H9 (cell line): ENCODE measurements around the gene TENT5C. TPM values are rescaled to one million over a fixed set of nuclear protein-coding genes. Genes with fewer than 3 reads are reported as not detected.
A peak's percentile ranks its signal among the peaks of the same experiment; 100 is the strongest.

Experiments
- DNase-seq: peaks from one replicate; pipeline ENCODE4 v3.0.0-alpha.2; 2017
- H2AFZ ChIP-seq: one replicate; pipeline ENCODE4 v1.6.1; 2013; ENCODE audit warnings: mild to moderate bottlenecking, low read length, control low read depth, moderate library complexity
- H2AK5ac ChIP-seq: 2 replicates; pipeline ENCODE4 v1.6.1; 2013; ENCODE audit warnings: low read length, control low read depth, mixed read lengths; ENCODE audit not compliant: insufficient read length
- H2BK120ac ChIP-seq: one replicate; pipeline ENCODE4 v1.6.1; 2013; ENCODE audit warnings: low read depth, mild to moderate bottlenecking, low read length, control low read depth, inconsistent platforms; ENCODE audit not compliant: poor library complexity, severe bottlenecking
- H2BK12ac ChIP-seq: 2 replicates; pipeline ENCODE4 v1.6.1; 2013; ENCODE audit warnings: low read length, control low read depth, mixed read lengths, low read depth; ENCODE audit not compliant: insufficient read length
- H2BK15ac ChIP-seq: 2 replicates; pipeline ENCODE4 v1.6.1; 2013; ENCODE audit warnings: low read depth, low read length, control low read depth
- H2BK20ac ChIP-seq: one replicate; pipeline ENCODE4 v1.6.1; 2013; ENCODE audit warnings: low read depth, mild to moderate bottlenecking, low read length, control low read depth, inconsistent platforms; ENCODE audit not compliant: poor library complexity, severe bottlenecking
- H2BK5ac ChIP-seq: 2 replicates; pipeline ENCODE4 v1.6.1; 2013; ENCODE audit warnings: low read length, control low read depth, mixed read lengths; ENCODE audit not compliant: insufficient read length
- H3K14ac ChIP-seq: 2 replicates; pipeline ENCODE4 v1.6.1; 2013; ENCODE audit warnings: low read length, control low read depth; ENCODE audit not compliant: insufficient read depth
- H3K18ac ChIP-seq: 2 replicates; pipeline ENCODE4 v1.6.1; 2013; ENCODE audit warnings: low read depth, mild to moderate bottlenecking, mixed read lengths, low read length, control low read depth; ENCODE audit not compliant: insufficient read length
- H3K23ac ChIP-seq: 2 replicates; pipeline ENCODE4 v1.6.1; 2013; ENCODE audit warnings: low read length, control low read depth, mixed read lengths, low read depth; ENCODE audit not compliant: insufficient read length
- H3K23me2 ChIP-seq: 2 replicates; pipeline ENCODE4 v1.6.1; 2013; ENCODE audit warnings: low read depth, mild to moderate bottlenecking, mixed read lengths, low read length, control low read depth; ENCODE audit not compliant: insufficient read length, poor library complexity, severe bottlenecking
- H3K27ac ChIP-seq: 2 replicates; pipeline ENCODE4 v1.5.1; 2013; ENCODE audit warnings: low read length, control low read depth, mixed read lengths, low read depth; ENCODE audit not compliant: insufficient read length
- H3K27me3 ChIP-seq: 2 replicates; pipeline ENCODE4 v1.6.1; 2013; ENCODE audit warnings: low read length, control low read depth, inconsistent platforms; ENCODE audit not compliant: insufficient read depth
- H3K4ac ChIP-seq: 2 replicates; pipeline ENCODE4 v1.6.1; 2013; ENCODE audit warnings: low read depth, mild to moderate bottlenecking, control low read depth, inconsistent platforms, low read length, moderate library complexity
- H3K4me1 ChIP-seq: 2 replicates; pipeline ENCODE4 v1.6.1; 2013; ENCODE audit warnings: low read length, control low read depth, inconsistent platforms; ENCODE audit not compliant: insufficient read depth
- H3K4me2 ChIP-seq: 2 replicates; pipeline ENCODE4 v1.6.1; 2013; ENCODE audit warnings: low read length, control low read depth, mixed read lengths; ENCODE audit not compliant: insufficient read length, insufficient read depth
- H3K56ac ChIP-seq: 2 replicates; pipeline ENCODE4 v1.6.1; 2013; ENCODE audit warnings: low read depth, mild to moderate bottlenecking, mixed read lengths, low read length, control low read depth; ENCODE audit not compliant: insufficient read length
- H3K79me1 ChIP-seq: 2 replicates; pipeline ENCODE4 v1.6.1; 2013; ENCODE audit warnings: low read depth, mild to moderate bottlenecking, moderate library complexity, low read length, control low read depth, inconsistent platforms; ENCODE audit not compliant: insufficient read depth, poor library complexity, severe bottlenecking
- H3K79me2 ChIP-seq: 2 replicates; pipeline ENCODE4 v1.6.1; 2013; ENCODE audit warnings: low read length, control low read depth, inconsistent platforms; ENCODE audit not compliant: insufficient read depth
- H3K9ac ChIP-seq: 2 replicates; pipeline ENCODE4 v1.6.1; 2013; ENCODE audit warnings: low read length, control low read depth, mixed read lengths; ENCODE audit not compliant: insufficient read length; ENCODE audit errors: extremely low read depth
- H3K9me3 ChIP-seq: one replicate; pipeline ENCODE4 v1.6.1; 2013; ENCODE audit warnings: low read depth, low read length, inconsistent platforms; ENCODE audit not compliant: control insufficient read depth
- H3T11ph ChIP-seq: one replicate; pipeline ENCODE4 v1.6.1; 2013; ENCODE audit warnings: mild to moderate bottlenecking, low read length, control low read depth, inconsistent platforms
- H4K20me1 ChIP-seq: one replicate; pipeline ENCODE4 v1.6.1; 2013; ENCODE audit not compliant: control insufficient read depth, insufficient read length, insufficient read depth
- H4K5ac ChIP-seq: 2 replicates; pipeline ENCODE4 v1.6.1; 2013; ENCODE audit warnings: low read depth, mild to moderate bottlenecking, mixed read lengths, low read length, control low read depth; ENCODE audit not compliant: insufficient read length
- H4K8ac ChIP-seq: replicated peaks from 2 replicates; pipeline ENCODE4 v1.6.1; 2013; ENCODE audit warnings: low read length, control low read depth, mixed read lengths, low read depth; ENCODE audit not compliant: insufficient read length
- H4K91ac ChIP-seq: 2 replicates; pipeline ENCODE4 v1.6.1; 2013; ENCODE audit warnings: low read depth, mild to moderate bottlenecking, moderate library complexity, mixed read lengths, low read length, control low read depth; ENCODE audit not compliant: insufficient read length
- H3K27ac Mint-ChIP-seq, 3 experiments: 2 replicates in 2 of 3; 3 replicates in 1 of 3; pipeline ENCODE4 v1.8.0; 2020 to 2021; ENCODE audit warnings: mixed read lengths in 3 of 3, mild to moderate bottlenecking in 1 of 3, moderate library complexity in 1 of 3
- H3K27me3 Mint-ChIP-seq: 2 replicates; pipeline ENCODE4 v1.8.0; 2021; ENCODE audit warnings: low read depth, mild to moderate bottlenecking, moderate library complexity, mixed read lengths
- H3K36me3 Mint-ChIP-seq, 3 experiments: 2 replicates in 2 of 3; 3 replicates in 1 of 3; pipeline ENCODE4 v1.8.0; 2020 to 2021; ENCODE audit warnings: low read depth in 3 of 3, mixed read lengths in 3 of 3; ENCODE audit not compliant: insufficient read depth in 1 of 3
- H3K4me1 Mint-ChIP-seq, 2 experiments: 2 replicates each; pipeline ENCODE4 v1.8.0; 2020; ENCODE audit warnings: mixed read lengths in 2 of 2
- H3K4me3 Mint-ChIP-seq, 2 experiments: 2 replicates in 1 of 2; 3 replicates in 1 of 2; pipeline ENCODE4 v1.8.0; 2020 to 2021; ENCODE audit warnings: mild to moderate bottlenecking in 2 of 2, mixed read lengths in 2 of 2, moderate library complexity in 1 of 2
- H3K9me3 Mint-ChIP-seq, 2 experiments: 2 replicates in 1 of 2; 3 replicates in 1 of 2; pipeline ENCODE4 v1.8.0; 2020; ENCODE audit warnings: mild to moderate bottlenecking in 2 of 2, mixed read lengths in 2 of 2, moderate library complexity in 1 of 2
- CTCF ChIP-seq: fragments of 200-600 bp; sonication (generic); conservative IDR thresholded peaks from 3 replicates; pipeline ENCODE4 v1.8.0; 2021; ENCODE audit warnings: antibody characterized with exemption, mild to moderate bottlenecking
- WGBS: extraction: QIAGEN DNeasy Blood & Tissue Kit; methylation state at CpG from one replicate; pipeline ENCODE4 v1.1.7; 2013; ENCODE audit warnings: missing lambda C conversion rate, low lambda C conversion rate, mixed read lengths; ENCODE audit not compliant: insufficient read length; ENCODE audit errors: extremely low coverage; 5-methylcytosine and 5-hydroxymethylcytosine counted together
- total RNA-seq: library from RNA; stranded (reverse); gene quantifications from 2 replicates; pipeline ENCODE4 v1.2.1, GENCODE V29; 2021

The TENT5C gene
- total RNA-seq, 1 experiment from 2014 or later: 0.37 TPM

DNA sequence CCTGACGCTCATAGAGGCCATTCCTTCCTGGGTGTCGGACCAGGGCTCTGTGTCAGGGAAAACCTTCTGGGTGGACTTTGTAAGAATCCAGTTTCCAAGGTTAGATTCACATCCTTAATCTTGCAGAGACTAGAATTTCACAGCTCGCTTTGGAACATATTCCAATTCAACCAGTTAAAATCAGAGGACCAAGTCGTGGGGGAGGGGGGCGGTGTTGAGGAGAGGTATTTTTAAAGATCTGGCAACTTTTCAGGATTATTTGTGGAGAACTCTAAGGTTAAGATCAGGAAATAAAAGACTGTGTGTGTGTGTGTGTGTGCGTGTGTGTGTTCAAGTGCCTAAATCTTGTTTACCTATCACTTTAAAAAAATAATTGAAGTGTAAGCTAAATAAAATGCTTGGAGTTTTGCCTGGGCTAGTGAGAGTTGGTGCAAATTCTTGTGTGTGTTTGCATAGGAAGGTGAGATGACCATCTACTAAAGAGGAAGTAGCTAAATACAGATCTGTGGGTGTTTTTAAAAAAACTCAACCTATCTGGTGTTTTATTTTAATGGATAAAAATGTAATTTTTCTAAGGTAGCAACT is 21.8 kb downstream of the TENT5C start:
- H2AK5ac ChIP-seq: no peak overlapping the region
- H4K20me1 ChIP-seq: no peaks in the 10 kb centered on the region
- H3K27me3 ChIP-seq: no peaks in the 10 kb centered on the region; the same call in 1 of the 2 replicates
- H3K79me2 ChIP-seq: no peaks in the 10 kb centered on the region
- no peak overlapping the region for H4K8ac ChIP-seq
- no peak overlapping the region for H3K9ac ChIP-seq
- no peaks in the 10 kb centered on the region for H3K23me2 ChIP-seq
- H2BK20ac ChIP-seq: no peak overlapping the region
- no peaks in the 10 kb centered on the region for H3K79me1 ChIP-seq
- no peak overlapping the region for H3K4ac ChIP-seq
- H4K5ac ChIP-seq: no peak overlapping the region
- Mint-ChIP-seq H3K36me3 (no peaks in the 10 kb centered on the region; a peak in 1 of 7 replicates), H3K27me3 (peaks cover 6% of the 10 kb centered on the region), H3K27ac (0 out of 7 replicates have a peak overlapping the region, but pooled peaks of 1 of the 3 experiments have one; percentile 3), H3K4me3 (no peak overlapping the region), H3K4me1 (peaks cover 22 to 27% of the 10 kb centered on the region in 2 experiments), H3K9me3 (no peaks in the 10 kb centered on the region)
- H2AFZ ChIP-seq: no peak overlapping the region
- no peak overlapping the region for H4K91ac ChIP-seq
- WGBS: no CpG with 5 or more reads among the region's 6 CpGs
- H3K4me2 ChIP-seq: no peak overlapping the region
- H3K4me1 ChIP-seq: peaks cover 2% of the 10 kb centered on the region; the same call in 1 of the 2 replicates
- no peak overlapping the region for H3K18ac ChIP-seq
- H2BK12ac ChIP-seq: no peak overlapping the region
- H3K9me3 ChIP-seq: no peaks in the 10 kb centered on the region
- no peak for DNase-seq
- no peak overlapping the region for H2BK15ac ChIP-seq
- no peak overlapping the region for H2BK5ac ChIP-seq
- no peak overlapping the region for H3T11ph ChIP-seq
- no peak for TF ChIP-seq CTCF
- H3K23ac ChIP-seq: no peak overlapping the region
- no peak overlapping the region for H3K14ac ChIP-seq
- no peak overlapping the region for H3K27ac ChIP-seq
- no peak overlapping the region for H3K56ac ChIP-seq
- no peak overlapping the region for H2BK120ac ChIP-seq
